ENCODE data around the gene KRTAP4-3.
"Not testable (repeated sequence)": the region's sequence is repeated elsewhere in the genome, so short reads cannot be mapped to it uniquely, and the experiment has no call there.

The KRTAP4-3 gene

DNA sequence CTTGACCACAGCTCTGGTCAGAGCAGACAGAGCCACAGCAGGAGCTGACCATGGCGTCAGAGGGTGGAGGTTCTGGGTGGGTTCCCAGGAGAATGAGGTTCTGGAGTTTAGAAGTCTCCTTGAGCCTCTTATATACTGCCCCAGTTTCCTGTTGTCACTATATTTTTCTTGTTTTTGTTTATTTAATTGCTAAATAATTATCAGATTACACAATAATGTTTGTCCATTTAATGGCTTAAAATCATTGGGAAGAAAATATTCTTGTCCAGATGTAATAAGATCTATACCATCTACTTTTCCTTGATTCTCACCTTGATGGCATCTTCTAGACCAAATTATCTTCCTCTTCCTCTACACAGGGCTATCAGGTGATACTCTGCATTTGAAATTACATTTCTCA lies at the start of gene KRTAP4-3:
TSS of gene KRTAP4-3 (minus strand) at position 101 of the 400 bp plus-strand sequence. CDS start at position 52, 49 bp downstream.
- FAIRE-seq: no peak

DNA sequence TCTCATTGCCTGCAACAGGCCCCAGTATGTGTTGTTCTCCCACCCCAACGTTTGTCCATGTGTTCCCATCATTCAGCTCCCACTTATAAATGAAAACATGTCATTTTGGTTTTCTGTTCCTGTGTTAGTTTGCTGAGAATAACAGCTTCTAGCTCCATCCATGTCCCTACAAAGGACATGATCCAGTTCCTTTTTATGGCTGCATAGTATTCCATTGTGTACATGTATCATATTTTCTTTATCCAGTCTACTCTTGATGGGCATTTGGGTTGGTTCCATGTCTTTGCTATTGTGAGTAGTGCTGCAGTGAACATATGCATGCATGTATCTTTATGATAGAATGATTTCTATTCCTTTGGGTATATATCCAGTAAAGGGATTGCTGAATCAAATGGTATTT lies 47.7 kb upstream of the KRTAP4-3 start:
- no peak for FAIRE-seq

DNA sequence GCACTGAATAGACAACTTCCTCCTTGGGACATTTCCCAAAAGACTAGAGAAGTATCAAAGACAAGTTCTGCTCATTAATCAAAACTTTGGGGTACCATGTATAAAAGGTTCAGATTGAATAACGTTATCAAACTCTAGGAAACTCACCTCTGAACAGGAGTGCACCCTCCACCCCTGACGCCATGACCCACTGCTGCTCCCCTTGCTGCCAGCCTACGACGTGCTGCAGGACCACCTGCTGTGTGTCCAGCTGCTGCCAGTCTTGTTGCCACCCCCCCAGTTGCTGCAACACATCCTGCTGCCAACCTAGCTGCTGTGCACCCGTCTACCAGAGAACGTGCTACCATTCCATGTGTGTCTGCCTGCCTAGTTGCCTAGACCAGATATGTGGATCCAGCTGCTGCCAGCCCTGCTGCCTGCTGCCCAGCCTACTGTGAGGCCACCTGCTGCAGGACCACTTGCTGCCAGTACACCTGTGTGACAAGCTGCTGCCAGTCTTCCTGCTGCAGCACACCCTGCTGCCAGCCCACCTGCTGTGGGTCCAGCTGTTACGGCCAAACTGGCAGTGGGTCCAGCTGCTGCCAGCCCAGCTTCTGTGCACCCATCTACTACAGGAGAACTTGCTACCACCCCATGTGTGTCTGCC lies 44.6 kb upstream of the KRTAP4-3 start:
- FAIRE-seq: no peak

DNA sequence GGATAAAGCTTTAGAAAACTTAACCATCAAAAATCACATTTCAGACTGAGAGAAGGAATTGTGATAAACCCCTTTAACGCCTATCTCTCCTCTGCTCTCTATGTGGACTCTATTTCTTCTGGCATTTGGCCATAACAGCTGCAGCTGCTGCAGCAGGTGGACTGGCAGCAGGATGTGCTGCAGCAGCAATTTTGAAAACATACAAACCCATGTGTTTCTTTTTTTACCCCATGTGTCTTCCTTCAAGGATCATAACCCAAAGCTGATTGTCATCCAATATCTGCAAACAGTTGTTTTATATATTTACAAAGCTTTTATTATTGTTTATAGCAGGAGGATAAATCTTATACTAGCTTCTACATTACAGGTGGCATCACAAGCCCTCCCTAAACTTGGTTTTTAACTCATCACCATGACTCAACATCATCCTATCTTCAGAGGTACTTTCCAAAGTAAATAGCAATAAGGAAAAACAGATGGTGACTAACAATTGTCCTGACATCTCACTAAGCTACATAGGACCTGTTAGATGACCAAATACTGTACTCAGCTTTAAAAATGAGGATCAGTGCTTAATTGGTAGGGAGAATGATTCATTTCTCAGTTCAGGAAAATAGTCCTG lies 43.9 kb upstream of the KRTAP4-3 start:
- FAIRE-seq: no peak

DNA sequence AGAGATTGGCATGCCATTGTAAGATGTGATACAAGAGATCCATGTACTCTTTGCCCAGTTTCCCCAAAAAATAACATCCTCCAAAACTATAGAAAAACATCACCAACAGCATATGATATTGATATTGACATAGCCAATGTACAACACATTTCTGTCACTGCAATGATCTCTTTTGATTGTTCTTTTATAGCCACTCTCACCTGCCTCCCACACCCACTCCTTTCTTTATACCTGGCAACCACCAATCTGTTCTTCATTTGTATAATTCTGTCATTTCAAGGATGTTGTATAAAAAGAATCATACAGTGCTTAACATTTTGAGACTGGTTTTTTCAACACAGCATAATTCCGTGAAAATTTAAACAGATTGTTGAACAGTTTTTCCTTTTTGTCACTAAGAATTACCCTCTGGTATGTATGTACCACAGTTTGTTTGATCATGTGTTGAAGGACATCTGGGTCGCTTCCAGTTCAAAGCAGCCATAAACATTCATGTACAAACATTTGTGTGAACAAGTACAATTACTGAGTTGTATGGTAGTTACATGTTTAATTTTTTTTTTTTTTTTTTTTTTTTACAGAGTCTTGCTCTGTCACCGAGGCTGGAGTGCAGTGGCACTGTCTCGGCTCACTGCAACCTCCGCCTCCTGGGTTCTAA lies 31.5 kb upstream of the KRTAP4-3 start:
- no peak for FAIRE-seq

DNA sequence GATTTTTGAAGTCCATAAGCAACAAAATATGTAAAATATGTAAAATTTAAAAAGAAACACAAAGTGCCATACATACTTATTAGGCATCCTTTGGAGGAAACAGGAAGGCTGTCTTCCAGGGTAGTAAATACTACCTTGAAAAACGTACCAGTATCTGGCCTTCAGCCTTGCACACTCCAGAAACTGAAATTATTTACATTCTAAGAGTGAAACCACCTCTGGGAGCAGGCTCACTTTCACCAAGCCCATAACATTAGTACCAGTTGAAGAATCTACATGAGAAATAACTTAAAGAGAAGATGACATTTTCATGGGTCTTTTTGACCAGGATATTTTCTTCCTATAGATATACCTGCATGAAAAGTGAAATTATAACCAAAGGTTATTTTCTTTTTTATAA lies 28.0 kb upstream of the KRTAP4-3 start:
- FAIRE-seq: no peak

DNA sequence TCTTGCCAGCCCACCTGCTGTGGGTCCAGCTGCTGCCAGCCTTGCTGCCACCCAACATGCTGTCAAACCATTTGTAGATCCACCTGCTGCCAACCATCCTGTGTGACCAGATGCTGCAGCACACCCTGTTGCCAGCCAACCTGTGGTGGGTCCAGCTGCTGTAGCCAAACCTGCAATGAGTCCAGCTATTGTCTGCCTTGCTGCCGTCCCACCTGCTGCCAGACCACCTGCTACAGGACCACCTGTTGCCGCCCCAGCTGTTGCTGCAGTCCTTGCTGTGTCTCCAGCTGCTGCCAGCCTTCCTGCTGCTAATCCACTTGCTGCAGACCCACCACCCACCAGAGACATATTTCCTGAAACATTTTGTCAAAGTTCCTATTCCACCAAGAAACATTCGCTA lies 22.3 kb upstream of the KRTAP4-3 start:
- no peak for FAIRE-seq

DNA sequence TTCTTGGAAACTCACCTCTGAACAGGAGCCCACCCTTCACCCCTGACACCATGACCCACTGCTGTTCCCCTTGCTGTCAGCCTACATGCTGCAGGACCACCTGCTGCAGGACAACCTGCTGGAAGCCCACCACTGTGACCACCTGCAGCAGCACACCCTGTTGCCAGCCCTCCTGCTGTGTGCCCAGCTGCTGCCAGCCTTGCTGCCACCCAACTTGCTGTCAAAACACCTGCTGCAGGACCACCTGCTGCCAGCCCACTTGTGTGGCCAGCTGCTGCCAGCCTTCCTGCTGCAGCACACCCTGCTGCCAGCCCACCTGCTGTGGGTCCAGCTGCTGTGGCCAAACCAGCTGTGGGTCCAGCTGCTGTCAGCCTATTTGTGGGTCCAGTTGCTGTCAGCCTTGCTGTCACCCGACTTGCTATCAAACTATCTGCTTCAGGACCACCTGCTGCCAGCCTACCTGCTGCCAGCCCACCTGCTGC lies 21.9 kb upstream of the KRTAP4-3 start, which contains the start of gene KRTAP9-1:
TSS of gene KRTAP9-1 (plus strand) at position 51 of the 482 bp plus-strand sequence. CDS start at position 51, 0 bp downstream.
- FAIRE-seq: not testable (repeated sequence)

DNA sequence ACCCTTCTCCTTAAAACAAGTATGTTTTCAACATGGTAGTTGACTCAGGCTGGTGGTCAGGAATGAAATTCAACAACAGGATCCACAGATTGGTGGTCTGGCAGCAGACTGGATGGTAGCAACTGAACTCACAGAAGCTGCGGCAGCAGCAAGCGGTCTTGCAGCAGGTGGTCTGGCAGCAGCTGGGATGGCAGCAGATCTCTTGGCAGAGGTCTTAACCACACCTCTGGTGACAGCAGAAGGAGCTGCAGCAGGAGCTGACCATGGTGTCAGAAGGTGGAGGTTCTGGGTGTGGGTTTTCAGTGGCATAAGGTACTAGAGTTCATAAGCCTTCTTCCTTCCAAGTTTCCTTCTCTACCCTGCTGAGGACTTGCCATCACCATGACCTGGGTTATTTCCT lies 18.9 kb upstream of the KRTAP4-3 start:
- FAIRE-seq: no peak

DNA sequence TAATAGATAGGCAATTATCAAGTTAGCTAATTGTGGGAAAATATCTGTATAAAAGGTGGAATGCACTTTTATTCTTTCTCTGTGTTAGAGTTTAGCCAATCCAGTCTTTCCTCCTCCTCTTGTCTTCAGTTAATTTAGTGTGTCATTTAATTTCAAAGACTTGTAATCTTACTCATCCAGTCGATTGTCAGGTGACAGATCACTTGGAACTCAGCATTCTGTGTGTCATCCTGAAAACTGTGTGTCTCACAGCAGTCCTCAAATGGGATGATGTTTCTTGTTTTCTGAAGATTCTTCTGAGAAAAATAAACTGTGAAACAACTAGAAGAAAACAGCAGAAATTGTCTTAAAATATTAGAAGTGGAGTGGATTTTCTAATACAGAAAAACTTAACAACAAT lies 17.0 kb upstream of the KRTAP4-3 start:
- FAIRE-seq: no peak

DNA sequence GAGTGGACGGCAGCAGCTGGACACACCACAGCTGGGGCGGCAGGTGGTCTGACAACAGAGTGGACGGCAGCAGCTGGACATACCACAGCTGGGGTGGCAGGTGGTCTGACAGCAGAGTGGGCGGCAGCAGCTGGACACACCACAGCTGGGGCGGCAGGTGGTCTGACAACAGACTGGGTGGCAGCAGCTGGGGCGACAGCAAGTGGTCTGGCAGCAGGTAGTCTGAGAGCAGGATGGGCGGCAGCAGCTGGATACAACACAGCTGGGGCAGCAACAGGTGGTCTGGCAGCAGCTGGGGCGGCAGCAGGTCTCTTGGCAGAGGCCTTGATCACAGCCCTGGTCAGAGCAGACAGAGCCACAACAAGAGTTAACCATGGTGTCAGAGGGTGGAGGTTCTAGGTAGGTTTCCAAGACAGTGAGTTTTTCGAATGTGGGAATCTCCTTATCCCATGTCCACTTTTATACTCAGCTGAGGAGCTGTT lies 16.5 kb upstream of the KRTAP4-3 start, which contains the start of gene KRTAP4-1:
TSS of gene KRTAP4-1 (minus strand) at position 432 of the 482 bp plus-strand sequence. CDS start at position 375, 57 bp downstream.
- FAIRE-seq: no peak

DNA sequence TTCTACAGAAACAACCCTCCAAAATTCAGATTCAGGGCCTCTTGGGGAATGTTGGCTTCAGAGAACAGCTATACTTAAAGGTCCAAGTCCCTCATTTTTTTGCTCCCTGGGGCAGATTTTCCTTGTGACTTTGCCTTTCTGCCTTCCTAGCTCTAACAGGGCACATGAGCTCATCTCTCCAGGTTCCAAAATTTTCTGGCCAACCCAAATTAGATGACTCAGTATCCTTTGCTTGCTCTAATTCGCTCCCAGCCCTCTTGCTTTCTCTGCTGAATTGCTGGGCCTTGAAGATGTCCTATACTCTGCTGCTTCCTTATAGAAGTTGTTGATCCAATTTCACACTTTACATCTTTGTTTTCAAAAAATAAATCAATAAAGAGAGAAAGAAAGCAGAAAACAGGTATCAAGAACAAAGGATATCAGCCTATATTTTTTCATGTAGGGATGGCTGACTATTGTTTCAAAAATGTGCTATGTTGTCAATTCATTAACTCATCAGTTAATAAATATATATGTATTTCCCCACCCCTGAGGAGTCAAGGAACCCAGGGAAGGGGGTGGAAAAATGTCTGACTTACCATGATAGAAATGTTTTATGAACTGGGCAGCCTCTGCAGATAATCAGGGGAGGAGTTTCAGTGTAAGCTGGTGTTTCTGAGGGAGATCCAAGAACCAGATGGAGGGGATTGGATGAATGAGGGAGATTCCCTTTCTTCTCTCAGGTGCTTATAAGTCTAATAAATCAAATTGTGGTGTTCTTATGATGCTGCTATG lies 11.0 kb upstream of the KRTAP4-3 start:
- no peak for FAIRE-seq

DNA sequence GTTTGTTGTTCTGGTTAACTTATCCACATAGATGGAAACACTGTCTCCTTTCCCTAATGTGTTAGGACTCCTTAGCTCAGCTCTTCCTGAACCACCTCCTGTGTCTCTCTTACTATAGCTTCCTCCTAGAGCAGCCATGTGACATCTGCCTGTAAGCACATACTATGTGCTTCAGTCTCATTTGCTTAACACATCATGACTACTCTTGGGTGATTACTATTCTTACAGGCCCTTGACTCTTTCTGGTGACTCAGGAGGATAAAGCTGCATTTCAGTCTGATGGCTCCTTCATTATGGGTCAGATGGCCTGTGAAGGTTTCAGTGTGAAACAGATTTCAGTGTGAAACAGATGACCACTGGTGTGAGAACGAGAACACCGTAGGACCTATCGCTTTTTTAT lies 10.3 kb upstream of the KRTAP4-3 start:
- no peak for FAIRE-seq

DNA sequence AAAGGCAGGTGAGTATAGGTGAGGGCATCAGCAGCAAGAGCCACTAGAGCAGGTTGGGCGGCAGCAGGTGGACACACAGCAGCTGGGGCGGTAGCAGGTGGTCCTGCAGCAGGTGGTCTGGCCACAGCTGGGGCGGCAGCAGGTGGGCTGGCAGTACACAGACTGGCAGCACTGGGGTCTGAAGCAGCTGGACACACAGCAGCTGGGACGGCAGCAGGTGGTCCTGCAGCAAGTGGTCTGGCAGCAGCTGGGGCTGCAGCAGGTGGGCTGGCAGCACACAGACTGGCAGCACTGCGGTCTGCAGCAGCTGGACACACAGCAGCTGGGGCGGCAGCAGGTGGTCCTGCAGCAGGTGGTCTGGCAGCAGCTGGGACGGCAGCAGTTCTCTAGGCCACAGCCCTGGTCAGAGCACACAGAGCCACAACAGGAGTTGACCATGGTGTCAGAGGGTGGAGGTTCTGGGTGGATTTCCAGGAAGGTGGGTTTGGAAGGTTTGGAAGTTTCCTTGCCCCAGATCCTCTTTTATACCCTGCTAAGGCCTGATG lies 9.8 kb upstream of the KRTAP4-3 start, which contains the start of gene KRTAP4-2:
TSS of gene KRTAP4-2 (minus strand) at position 495 of the 545 bp plus-strand sequence. CDS start at position 438, 57 bp downstream.
- no peak for FAIRE-seq

DNA sequence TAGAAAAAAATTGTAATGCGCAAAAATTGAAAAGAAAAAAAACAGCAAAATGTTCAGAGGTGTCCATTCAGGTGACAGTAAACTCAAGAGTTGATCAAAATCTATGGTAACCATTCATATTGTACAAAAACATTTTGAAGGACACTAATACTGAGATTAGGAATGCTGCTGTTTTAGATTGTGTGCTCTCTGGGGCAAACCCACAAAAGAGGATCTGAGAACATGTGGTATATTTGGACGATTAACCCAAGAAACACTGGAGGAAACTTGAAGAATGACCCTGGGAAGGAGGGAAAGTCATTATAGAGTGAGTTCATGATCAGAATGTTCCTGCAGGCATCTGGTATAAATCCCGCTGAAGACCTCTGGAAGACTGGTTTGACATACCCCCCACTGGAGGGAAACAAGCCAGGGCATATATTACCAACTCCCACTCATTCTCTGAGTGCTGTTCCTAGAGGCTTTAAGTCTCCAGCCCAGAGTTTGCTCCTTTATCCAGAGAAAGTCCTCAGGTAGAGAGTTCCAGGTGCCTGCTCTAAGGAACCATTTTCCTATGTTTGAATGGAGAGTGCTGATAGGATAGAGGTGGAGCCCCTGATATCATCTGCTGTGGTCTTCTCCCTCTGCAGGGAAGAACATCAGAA lies 8.8 kb upstream of the KRTAP4-3 start:
- no peak for FAIRE-seq

DNA sequence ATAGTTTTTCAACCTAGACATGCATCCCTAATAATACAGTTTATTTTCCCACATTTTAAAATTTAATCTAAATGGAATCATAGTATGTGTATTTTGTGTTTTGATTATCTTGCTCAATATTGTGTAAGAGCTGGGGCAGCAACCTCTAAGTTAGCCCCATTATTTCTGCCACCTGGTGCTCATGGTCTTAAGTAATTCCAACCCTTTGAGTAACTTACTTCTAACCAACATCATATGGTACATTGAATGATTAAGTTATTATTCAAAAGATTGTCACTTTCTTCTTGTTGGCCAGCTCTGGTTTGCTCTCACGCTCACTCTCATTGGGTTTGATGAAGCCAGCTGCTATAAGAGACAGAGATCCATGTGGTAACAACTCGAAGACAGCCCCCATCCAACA lies 3.9 kb upstream of the KRTAP4-3 start:
- no peak for FAIRE-seq

DNA sequence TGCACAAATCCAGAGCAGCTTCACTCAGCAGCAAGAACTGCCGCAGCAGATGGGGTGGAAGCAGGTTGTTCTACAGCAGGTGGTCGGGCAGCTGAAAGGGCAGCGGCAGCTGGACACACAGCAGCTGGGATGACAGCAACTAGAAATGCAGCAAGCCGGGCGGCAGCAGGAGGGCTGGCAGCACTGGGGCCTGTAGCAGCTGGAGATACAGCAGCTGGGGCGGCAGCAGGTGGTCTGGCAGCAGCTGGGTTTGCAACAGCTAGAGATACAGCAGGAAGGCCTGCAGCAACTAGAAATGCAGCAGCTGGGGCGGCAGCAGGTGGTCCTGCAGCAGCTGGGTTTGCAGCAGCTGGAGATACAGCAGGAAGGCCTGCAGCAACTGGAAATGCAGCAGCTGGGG lies 460 bp downstream of the KRTAP4-3 start:
- FAIRE-seq: no peak

DNA sequence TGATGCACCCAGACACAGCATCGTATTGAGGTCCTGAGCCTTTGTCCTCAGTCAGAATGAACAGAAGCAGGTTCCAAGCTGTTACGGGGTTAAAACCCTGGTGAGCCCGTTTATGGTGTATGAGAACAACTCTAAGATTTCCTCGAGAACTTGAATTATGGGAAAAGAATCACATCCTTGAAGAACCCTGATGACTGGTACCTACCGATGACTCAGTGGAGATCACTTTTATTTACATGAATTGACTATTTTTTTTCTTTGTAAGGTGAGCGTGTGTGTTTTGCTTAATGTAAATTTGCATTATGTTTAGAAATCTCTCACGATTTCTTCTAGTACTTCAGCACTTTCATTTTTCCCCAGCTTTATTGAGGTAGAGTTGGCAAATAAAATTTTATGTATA lies 4.2 kb downstream of the KRTAP4-3 start:
- FAIRE-seq: no peak

DNA sequence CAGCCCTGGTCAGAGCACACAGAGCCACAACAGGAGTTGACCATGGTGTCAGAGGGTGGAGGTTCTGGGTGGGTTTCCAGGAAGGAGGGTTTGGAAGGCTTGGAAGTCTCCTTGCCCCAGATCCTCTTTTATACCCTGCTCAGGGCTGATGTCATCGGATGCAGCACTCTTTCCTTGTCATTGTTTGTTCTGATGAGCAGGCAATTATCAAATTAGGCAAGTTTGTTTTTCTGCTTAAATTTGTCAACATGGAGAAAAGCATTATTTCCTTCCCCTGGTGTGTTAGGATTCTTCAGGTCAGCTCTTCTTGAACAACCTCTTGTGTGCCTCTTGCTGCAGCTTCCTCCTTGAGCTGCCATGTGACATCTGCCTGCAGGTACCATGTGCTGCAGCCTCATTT lies 7.4 kb downstream of the KRTAP4-3 start, which contains the start of gene KRTAP4-4:
TSS of gene KRTAP4-4 (minus strand) at position 101 of the 400 bp plus-strand sequence. CDS start at position 44, 57 bp downstream.
- FAIRE-seq: no peak

DNA sequence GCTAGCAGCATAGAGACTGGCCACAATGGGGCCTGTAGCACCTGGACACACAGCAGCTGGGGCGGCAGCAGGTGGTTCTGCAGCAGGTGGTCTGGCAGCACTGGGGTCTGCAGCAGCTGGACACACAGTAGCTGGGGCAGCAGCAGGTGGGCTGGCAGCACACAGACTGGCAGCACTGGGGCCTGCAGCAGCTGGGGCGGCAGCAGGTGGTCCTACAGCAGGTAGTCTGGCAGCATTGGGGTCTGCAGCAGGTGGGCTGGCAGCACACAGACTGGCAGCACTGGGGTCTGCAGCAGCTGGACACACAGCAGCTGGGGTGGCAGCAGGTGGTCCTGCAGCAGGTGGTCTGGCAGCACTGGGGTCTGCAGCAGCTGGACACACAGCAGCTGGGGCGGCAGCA lies 7.8 kb downstream of the KRTAP4-3 start:
- FAIRE-seq: not testable (repeated sequence)

DNA sequence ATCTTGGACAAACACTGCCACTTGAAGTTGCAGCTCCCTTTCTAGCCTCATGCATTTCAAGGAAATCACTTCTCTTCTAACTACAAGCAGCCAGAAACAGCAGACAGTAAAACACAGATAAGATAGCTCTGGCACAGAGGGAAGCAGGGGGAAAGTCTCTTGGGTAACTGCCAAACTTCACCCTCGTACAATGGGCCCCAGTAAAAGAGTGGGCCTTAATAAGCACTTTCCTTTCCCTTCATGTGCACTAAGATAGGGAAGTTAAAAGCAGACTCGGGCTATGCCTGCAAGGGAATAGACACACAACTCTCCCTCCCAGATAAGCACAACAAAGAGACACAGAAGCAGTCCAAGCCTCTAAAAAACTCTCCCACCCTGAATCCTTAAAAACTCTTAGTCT lies 14.2 kb downstream of the KRTAP4-3 start:
- no peak for FAIRE-seq

DNA sequence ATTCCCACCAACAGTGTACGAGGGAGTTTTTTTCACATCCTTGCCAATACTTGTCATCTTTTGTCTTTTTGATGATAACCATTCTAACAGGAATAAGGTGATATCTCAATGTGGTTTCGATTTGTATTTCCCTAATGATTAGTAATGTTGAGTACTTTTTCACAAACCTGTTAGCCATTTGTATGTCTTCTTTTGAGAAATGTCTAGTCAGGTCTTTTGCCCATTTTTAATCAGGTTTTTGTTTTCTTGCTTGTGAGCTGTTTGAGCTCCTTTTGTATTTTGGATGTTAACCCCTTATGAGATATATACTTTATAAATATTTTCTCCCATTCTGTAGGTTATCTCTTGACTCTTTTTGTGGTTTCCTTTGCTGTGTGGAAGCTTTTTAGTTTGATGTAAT lies 16.5 kb downstream of the KRTAP4-3 start:
- no peak for FAIRE-seq
